Esophagus squamous epithelium (tissue), 5 donors: ENCODE results near the gene EVC2. TPM values are rescaled to one million over a fixed set of nuclear protein-coding genes. Genes with fewer than 3 reads are reported as not detected.

Experiments used
- DNase-seq: peaks from one replicate; lab custom pipeline; 2025; lab: John Stamatoyannopoulos, UW
- H3K27ac ChIP-seq, 4 donors: fragments of 200-600 bp; sonication (generic); one replicate each; pipeline ENCODE4 v1.5.1; 2016 to 2019; ENCODE audit warnings: mild to moderate bottlenecking in 1 of 4
- H3K27me3 ChIP-seq, 4 donors: fragments of 200-600 bp; sonication (generic); 1 replicate in 3 of 4; 2 replicates in 1 of 4; pipeline versions ENCODE4 v1.5.1 to v1.6.0; 2017 to 2021; ENCODE audit warnings: antibody characterized with exemption in 1 of 4
- H3K36me3 ChIP-seq, 3 donors: fragments of 200-600 bp; sonication (generic); one replicate each; pipeline ENCODE4 v1.5.1; 2016 to 2019
- H3K4me1 ChIP-seq, 3 donors: fragments of 200-600 bp; sonication (generic); one replicate each; pipeline ENCODE4 v1.5.1; 2017 to 2019
- H3K4me3 ChIP-seq, 4 donors: fragments of 200-600 bp; sonication (generic); 1 replicate in 3 of 4; 2 replicates in 1 of 4; pipeline ENCODE4 v1.5.1; 2016 to 2019; ENCODE audit warnings: mild to moderate bottlenecking in 2 of 4, moderate library complexity in 1 of 4
- H3K9me3 ChIP-seq, 3 donors: fragments of 200-600 bp; sonication (generic); one replicate each; pipeline ENCODE4 v1.5.1; 2016 to 2019
- CTCF ChIP-seq, 6 experiments: fragments of 450-650 bp in 4 of 6; fragments of 200-600 bp in 2 of 6; sonication (generic) in 2 of 6; IDR thresholded peaks; one replicate each; pipeline ENCODE4 v1.5.1; 2016 to 2019; ENCODE audit warnings: antibody characterized with exemption in 6 of 6, mild to moderate bottlenecking in 4 of 6, moderate library complexity in 4 of 6
- POLR2A ChIP-seq, 4 donors: fragments of 450-650 bp; IDR thresholded peaks; one replicate each; pipeline ENCODE4 v1.6.1; 2017; ENCODE audit warnings: antibody characterized with exemption in 4 of 4, mild to moderate bottlenecking in 4 of 4, moderate library complexity in 3 of 4
- WGBS, 2 donors: methylation state at CpG; one replicate each; pipeline ENCODE4 v1.1.5; 2018; 5-methylcytosine and 5-hydroxymethylcytosine counted together
- intact Hi-C: fragments of 100-400 bp; cut with DNase I; formaldehyde crosslinking; loops from one replicate; pipeline ENCODE4 v1.15.0; 2022
- total RNA-seq, 4 donors: library from RNA; depleted of rRNA; stranded (reverse); fragments of >200 nt; gene quantifications; one replicate each; pipeline ENCODE4 v1.1.0, GENCODE V29; 2016
- donor health status: DM: yes; HTN: yes; CAD: no.

Gene EVC2
- total RNA-seq, 4 donors from 2014 or later = 5.0 to 12.6 (median 5.1) TPM

DNA sequence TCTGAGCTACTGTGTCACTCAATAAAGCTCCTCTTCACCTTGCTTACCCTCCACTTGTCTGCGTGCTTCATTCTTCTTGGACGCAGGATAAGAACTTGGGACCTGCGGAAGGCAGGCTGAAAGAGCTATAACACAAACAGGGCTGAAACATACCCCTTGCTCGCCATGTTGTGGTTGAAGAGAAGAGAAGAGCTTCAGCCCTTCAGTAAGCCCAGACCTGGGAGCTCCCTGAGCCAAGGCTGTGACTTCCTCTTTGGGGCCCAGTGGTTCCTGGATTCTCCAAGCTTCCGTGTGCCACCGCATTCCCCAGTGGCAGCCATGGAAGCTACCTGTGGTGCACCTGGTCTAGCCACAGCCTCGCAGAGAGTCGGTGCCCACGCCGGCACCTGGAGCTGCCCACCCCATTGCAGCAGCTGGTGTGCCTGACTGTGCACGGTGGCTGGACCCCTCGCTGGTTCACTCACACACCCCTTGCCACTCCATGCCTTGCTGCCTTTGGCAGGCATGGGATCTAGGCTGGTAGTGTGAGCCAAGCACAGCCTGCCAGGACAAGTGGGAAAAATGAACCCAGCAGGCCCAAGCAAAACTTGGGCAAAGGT lies 160.6 kb downstream of the EVC2 start:
- DNase-seq = no peak
- intact Hi-C loops = no loop called here
- WGBS, 2 donors = 85 to 88% methylated on average over 5 to 6 of the region's 12 CpGs
- H3K27me3 ChIP-seq = no peaks in the 10 kb centered on the region
- H3K4me3 ChIP-seq = no peak overlapping the region
- TF ChIP-seq CTCF (IDR thresholded peaks at IDR 0.05) = no peak
- no peak for TF ChIP-seq POLR2A (IDR thresholded peaks at IDR 0.05)
- peaks cover 0 to 7% (median 0%) of the 10 kb centered on the region in 3 donors for H3K9me3 ChIP-seq
- H3K27ac ChIP-seq = no peak overlapping the region
- H3K4me1 ChIP-seq = no peaks in the 10 kb centered on the region
- H3K36me3 ChIP-seq = peaks cover 0 to 37% (median 0%) of the 10 kb centered on the region in 3 donors

- intact Hi-C loops = no loop called here
- H3K4me1 ChIP-seq = no peaks in the 10 kb centered on the region
- H3K9me3 ChIP-seq = peaks cover 0 to 7% (median 0%) of the 10 kb centered on the region in 3 donors
- peaks cover 0 to 18% (median 0%) of the 10 kb centered on the region in 3 donors for H3K36me3 ChIP-seq
- no peak overlapping the region for H3K4me3 ChIP-seq
- no peaks in the 10 kb centered on the region for H3K27me3 ChIP-seq
- no peak for TF ChIP-seq CTCF (IDR thresholded peaks at IDR 0.05)
- no peak for TF ChIP-seq POLR2A (IDR thresholded peaks at IDR 0.05)
- no peak overlapping the region for H3K27ac ChIP-seq
- WGBS, 2 donors = 45 to 59% methylated on average over 2 of the region's 2 CpGs
- no peak for DNase-seq
These were observed 163.1 kb downstream of the EVC2 start for GRCh38 chr4:5545271-5545670.

- Histone ChIP-seq H3K27ac (no peak overlapping the region), H3K9me3 (peaks cover 0 to 5% (median 0%) of the 10 kb centered on the region in 3 donors), H3K36me3 (peaks cover 0 to 13% (median 0%) of the 10 kb centered on the region in 3 donors), H3K4me1 (no peaks in the 10 kb centered on the region), H3K4me3 (no peak overlapping the region), H3K27me3 (no peaks in the 10 kb centered on the region)
- intact Hi-C loops = no loop called here
- WGBS, 2 donors = 82% methylated on average over 5 of the region's 5 CpGs
- TF ChIP-seq POLR2A (IDR thresholded peaks at IDR 0.05) (no peak), CTCF (IDR thresholded peaks at IDR 0.05) (no peak)
- DNase-seq = no peak
These were observed 163.6 kb downstream of the EVC2 start for GRCh38 chr4:5544762-5545161.

DNA sequence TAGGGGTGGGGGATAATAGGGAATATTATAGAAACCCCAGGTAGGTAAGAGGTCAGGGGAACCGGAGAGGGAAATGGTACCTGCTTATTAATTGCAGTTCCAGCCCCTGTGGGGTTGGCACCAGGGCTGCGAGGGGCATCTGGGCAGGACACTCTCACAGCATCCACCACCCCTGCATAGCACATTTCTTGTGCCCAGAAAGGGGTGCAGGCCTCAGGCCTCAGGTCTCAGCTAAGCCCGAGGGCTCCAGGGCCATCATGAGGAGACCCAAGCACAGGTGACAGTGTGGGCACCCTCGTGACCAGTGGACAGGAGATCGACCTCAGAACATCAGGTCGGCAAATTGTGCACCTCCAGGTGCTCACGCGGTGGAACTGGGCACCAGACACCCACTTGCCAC lies 164.7 kb downstream of the EVC2 start:
- Histone ChIP-seq H3K4me1 (no peaks in the 10 kb centered on the region), H3K4me3 (no peak overlapping the region), H3K27me3 (no peaks in the 10 kb centered on the region), H3K9me3 (no peaks in the 10 kb centered on the region), H3K27ac (no peak overlapping the region), H3K36me3 (peaks cover 0 to 11% (median 0%) of the 10 kb centered on the region in 3 donors)
- DNase-seq = no peak
- TF ChIP-seq CTCF (IDR thresholded peaks at IDR 0.05) (no peak), POLR2A (IDR thresholded peaks at IDR 0.05) (no peak)
- intact Hi-C loops = no loop called here
- WGBS, 2 donors = 80 to 84% methylated on average over 6 of the region's 8 CpGs

GRCh38 chr4:5541169-5541568 lies 167.2 kb downstream of the EVC2 start:
- no peaks in the 10 kb centered on the region for H3K9me3 ChIP-seq
- no peaks in the 10 kb centered on the region for H3K4me1 ChIP-seq
- H3K4me3 ChIP-seq = no peak overlapping the region
- TF ChIP-seq CTCF (IDR thresholded peaks at IDR 0.05) = no peak
- no peak for TF ChIP-seq POLR2A (IDR thresholded peaks at IDR 0.05)
- 80 to 89% methylated on average over 10 of the region's 10 CpGs for WGBS, 2 donors
- intact Hi-C loops = no loop called here
- DNase-seq = no peak
- H3K27ac ChIP-seq = no peak overlapping the region
- H3K27me3 ChIP-seq = no peaks in the 10 kb centered on the region
- no peaks in the 10 kb centered on the region for H3K36me3 ChIP-seq
